Measurements from ENCODE around the gene DDX60. TPM values are rescaled to one million over a fixed set of nuclear protein-coding genes. Genes with fewer than 3 reads are reported as not detected.

DDX60 gene, protein sequence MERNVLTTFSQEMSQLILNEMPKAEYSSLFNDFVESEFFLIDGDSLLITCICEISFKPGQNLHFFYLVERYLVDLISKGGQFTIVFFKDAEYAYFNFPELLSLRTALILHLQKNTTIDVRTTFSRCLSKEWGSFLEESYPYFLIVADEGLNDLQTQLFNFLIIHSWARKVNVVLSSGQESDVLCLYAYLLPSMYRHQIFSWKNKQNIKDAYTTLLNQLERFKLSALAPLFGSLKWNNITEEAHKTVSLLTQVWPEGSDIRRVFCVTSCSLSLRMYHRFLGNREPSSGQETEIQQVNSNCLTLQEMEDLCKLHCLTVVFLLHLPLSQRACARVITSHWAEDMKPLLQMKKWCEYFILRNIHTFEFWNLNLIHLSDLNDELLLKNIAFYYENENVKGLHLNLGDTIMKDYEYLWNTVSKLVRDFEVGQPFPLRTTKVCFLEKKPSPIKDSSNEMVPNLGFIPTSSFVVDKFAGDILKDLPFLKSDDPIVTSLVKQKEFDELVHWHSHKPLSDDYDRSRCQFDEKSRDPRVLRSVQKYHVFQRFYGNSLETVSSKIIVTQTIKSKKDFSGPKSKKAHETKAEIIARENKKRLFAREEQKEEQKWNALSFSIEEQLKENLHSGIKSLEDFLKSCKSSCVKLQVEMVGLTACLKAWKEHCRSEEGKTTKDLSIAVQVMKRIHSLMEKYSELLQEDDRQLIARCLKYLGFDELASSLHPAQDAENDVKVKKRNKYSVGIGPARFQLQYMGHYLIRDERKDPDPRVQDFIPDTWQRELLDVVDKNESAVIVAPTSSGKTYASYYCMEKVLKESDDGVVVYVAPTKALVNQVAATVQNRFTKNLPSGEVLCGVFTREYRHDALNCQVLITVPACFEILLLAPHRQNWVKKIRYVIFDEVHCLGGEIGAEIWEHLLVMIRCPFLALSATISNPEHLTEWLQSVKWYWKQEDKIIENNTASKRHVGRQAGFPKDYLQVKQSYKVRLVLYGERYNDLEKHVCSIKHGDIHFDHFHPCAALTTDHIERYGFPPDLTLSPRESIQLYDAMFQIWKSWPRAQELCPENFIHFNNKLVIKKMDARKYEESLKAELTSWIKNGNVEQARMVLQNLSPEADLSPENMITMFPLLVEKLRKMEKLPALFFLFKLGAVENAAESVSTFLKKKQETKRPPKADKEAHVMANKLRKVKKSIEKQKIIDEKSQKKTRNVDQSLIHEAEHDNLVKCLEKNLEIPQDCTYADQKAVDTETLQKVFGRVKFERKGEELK (N-terminal part only)
- polyA plus RNA-seq (2013), result 0.67 and 0.78 TPM in 2 replicates

DNA sequence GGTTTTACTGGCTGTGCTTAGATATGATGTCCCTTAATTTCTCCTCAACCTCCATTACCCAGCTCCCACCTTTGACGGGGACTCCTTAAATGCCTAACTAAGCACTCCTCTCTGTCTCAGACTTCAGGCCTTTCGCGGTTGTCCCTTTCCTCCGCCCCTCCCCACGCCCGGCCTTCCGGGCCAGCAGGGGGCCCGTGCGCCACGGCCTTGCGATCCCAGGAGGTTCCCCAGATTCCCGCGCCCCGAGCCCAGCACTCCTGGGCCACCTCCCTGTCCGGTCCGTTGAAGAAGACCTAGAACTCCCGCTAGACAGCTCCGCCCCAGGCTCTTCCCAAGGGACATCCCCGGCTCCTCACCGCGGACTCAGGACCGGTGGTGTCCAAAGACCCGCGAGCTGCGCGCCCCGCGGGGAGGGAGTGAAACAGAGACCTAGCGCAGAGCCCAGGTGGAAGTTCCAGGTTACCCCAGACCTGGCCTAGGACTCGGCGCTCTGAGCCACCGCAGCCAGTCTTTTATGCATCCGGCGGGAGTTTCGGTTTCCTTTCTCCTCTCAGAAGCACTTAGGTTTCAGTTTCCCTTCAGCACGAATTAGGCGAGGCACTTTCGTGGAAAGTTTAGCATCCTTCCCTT lies at the start of gene DDX60:
Gene DDX60, minus strand, starts transcription at position 487 of the 630 bp plus-strand sequence. CDS start 7,493 bp downstream, outside the sequence.
- peak within 1 kb of the TSS; percentile 66 for H4K91ac ChIP-seq (ENCODE audit: low read depth, low read length)
- peak within 1 kb of the TSS; percentile 59 for H2BK120ac ChIP-seq (ENCODE audit: insufficient read depth, low read length, poor library complexity)
- peak within 1 kb of the TSS; percentile 38 for H3K14ac ChIP-seq (ENCODE audit: low read length)
- H3K18ac ChIP-seq (ENCODE audit: low read length), result peak within 1 kb of the TSS; percentile 49
- peak within 1 kb of the TSS; percentile 46 for H2BK12ac ChIP-seq (ENCODE audit: low read length)
- H3K9ac ChIP-seq (ENCODE audit: low read length), result peak within 1 kb of the TSS; percentile 82
- H2AFZ ChIP-seq (ENCODE audit: insufficient read depth, low read length, poor library complexity), result peak within 1 kb of the TSS; percentile 80
- no peak within 1 kb of the TSS for H3K23ac ChIP-seq (ENCODE audit: low read length)
- peak within 1 kb of the TSS; percentile 76 for H4K12ac ChIP-seq (ENCODE audit: low read depth, low read length)
- no peak within 1 kb of the TSS for H2BK5ac ChIP-seq (ENCODE audit: low read depth, low read length, poor library complexity)
- H3K79me2 ChIP-seq (ENCODE audit: control insufficient read depth, insufficient read depth, low read length, poor library complexity), result peaks cover 3% of the 10 kb centered on the region
- peak within 1 kb of the TSS; percentile 97 for H3K4me2 ChIP-seq (ENCODE audit: low read length)
- H3K9me3 ChIP-seq (ENCODE audit: insufficient read depth, low read depth, low read length), result no peaks in the 10 kb centered on the region
- H3K27ac ChIP-seq (ENCODE audit: low read depth, low read length), result no peak within 1 kb of the TSS
- peaks cover 4% of the 10 kb centered on the region for H3K79me1 ChIP-seq (ENCODE audit: low read length)
- no peaks in the 10 kb centered on the region for H3K27me3 ChIP-seq (ENCODE audit: insufficient read depth, low read length)
- peak within 1 kb of the TSS; percentile 73 for H3K4me3 ChIP-seq (ENCODE audit: low read depth, low read length)
- no peaks in the 10 kb centered on the region for H3K36me3 ChIP-seq (ENCODE audit: control insufficient read depth in 1 of 2, insufficient read depth in 2 of 2, low read length in 2 of 2)
- H4K8ac ChIP-seq (ENCODE audit: low read depth, low read length), result peak within 1 kb of the TSS; percentile 90
- no peak within 1 kb of the TSS for H2AK5ac ChIP-seq (ENCODE audit: low read length)
- peak within 1 kb of the TSS; percentile 19 for H3K4ac ChIP-seq (ENCODE audit: low read depth, low read length)
- H3K4me1 ChIP-seq (ENCODE audit: control insufficient read depth in 1 of 2, insufficient read depth in 2 of 2, low read length in 2 of 2), result no peaks in the 10 kb centered on the region
- no CpG with 5 or more reads among the region's 38 CpGs for WGBS (ENCODE audit: extremely low coverage, insufficient coverage, insufficient read length)
- peak; percentile 75 to 84 for DNase-seq

DNA sequence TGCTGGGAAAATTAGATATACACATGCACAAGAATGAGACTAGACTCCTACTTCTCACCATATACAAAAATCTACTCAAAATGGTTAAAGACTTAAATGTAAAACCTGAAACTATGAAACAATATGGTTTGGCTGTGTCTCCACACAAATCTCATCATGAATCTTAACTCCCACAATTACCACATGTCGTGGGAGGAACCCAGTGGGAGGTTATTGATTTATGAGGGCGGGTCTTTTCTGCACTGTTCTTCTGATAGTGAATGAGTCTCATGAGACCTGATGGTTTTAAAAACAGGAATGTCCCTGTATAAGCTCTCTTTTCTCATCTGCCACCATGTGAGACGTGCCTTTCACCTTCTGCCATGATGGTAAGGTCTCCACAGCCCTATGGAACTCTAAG lies 48.5 kb upstream of the DDX60 start:
- Histone ChIP-seq H2BK120ac (ENCODE audit: insufficient read depth, low read length, poor library complexity) (no peak overlapping the region), H2AFZ (ENCODE audit: insufficient read depth, low read length, poor library complexity) (no peak overlapping the region), H3K79me2 (ENCODE audit: control insufficient read depth, insufficient read depth, low read length, poor library complexity) (no peaks in the 10 kb centered on the region), H3K9ac (ENCODE audit: low read length) (no peak overlapping the region), H4K8ac (ENCODE audit: low read depth, low read length) (no peak overlapping the region), H2AK5ac (ENCODE audit: low read length) (no peak overlapping the region), H3K27ac (ENCODE audit: low read depth, low read length) (no peak overlapping the region), H3K23ac (ENCODE audit: low read length) (no peak overlapping the region), H3K27me3 (ENCODE audit: insufficient read depth, low read length) (no peaks in the 10 kb centered on the region), H3K9me3 (ENCODE audit: insufficient read depth, low read depth, low read length) (no peaks in the 10 kb centered on the region), H3K4ac (ENCODE audit: low read depth, low read length) (no peak overlapping the region), H3K79me1 (ENCODE audit: low read length) (no peaks in the 10 kb centered on the region), H3K4me3 (ENCODE audit: low read depth, low read length) (no peak overlapping the region), H4K91ac (ENCODE audit: low read depth, low read length) (no peak overlapping the region), H3K4me1 (ENCODE audit: control insufficient read depth in 1 of 2, insufficient read depth in 2 of 2, low read length in 2 of 2) (no peaks in the 10 kb centered on the region), H3K36me3 (ENCODE audit: control insufficient read depth in 1 of 2, insufficient read depth in 2 of 2, low read length in 2 of 2) (no peaks in the 10 kb centered on the region), H3K4me2 (ENCODE audit: low read length) (no peak overlapping the region), H4K12ac (ENCODE audit: low read depth, low read length) (no peak overlapping the region), H2BK5ac (ENCODE audit: low read depth, low read length, poor library complexity) (no peak overlapping the region), H3K18ac (ENCODE audit: low read length) (no peak overlapping the region), H2BK12ac (ENCODE audit: low read length) (no peak overlapping the region), H3K14ac (ENCODE audit: low read length) (no peak overlapping the region)
- DNase-seq, result no peak
- no CpG with 5 or more reads among the region's 3 CpGs for WGBS (ENCODE audit: extremely low coverage, insufficient coverage, insufficient read length)

DNA sequence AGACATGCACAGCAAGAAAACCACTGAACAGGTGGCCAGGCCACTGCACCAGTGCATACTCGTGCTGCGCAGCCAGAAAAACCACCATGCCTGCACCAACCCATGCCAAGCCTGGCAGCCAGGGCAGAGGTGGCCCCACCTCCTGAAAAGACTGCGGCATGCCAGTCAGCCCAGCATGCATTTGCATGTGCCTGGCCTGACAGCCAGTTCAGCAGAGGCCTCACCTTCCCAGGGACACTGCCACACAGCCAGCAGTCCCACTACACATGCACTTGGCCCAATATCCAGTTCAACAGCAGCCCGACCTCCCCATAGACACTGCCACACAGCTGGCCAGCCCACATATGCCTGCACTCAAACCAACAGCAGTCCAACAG lies 43.5 kb upstream of the DDX60 start:
- Histone ChIP-seq H3K4me3 (ENCODE audit: low read depth, low read length) (no peak overlapping the region), H2BK12ac (ENCODE audit: low read length) (no peak overlapping the region), H3K4me1 (ENCODE audit: control insufficient read depth in 1 of 2, insufficient read depth in 2 of 2, low read length in 2 of 2) (no peaks in the 10 kb centered on the region), H3K27ac (ENCODE audit: low read depth, low read length) (no peak overlapping the region), H3K36me3 (ENCODE audit: control insufficient read depth in 1 of 2, insufficient read depth in 2 of 2, low read length in 2 of 2) (no peaks in the 10 kb centered on the region), H3K9me3 (ENCODE audit: insufficient read depth, low read depth, low read length) (no peaks in the 10 kb centered on the region), H2AFZ (ENCODE audit: insufficient read depth, low read length, poor library complexity) (no peak overlapping the region), H3K23ac (ENCODE audit: low read length) (no peak overlapping the region), H3K27me3 (ENCODE audit: insufficient read depth, low read length) (no peaks in the 10 kb centered on the region), H3K18ac (ENCODE audit: low read length) (no peak overlapping the region), H4K8ac (ENCODE audit: low read depth, low read length) (no peak overlapping the region), H2BK120ac (ENCODE audit: insufficient read depth, low read length, poor library complexity) (no peak overlapping the region), H2BK5ac (ENCODE audit: low read depth, low read length, poor library complexity) (no peak overlapping the region), H4K12ac (ENCODE audit: low read depth, low read length) (no peak overlapping the region), H4K91ac (ENCODE audit: low read depth, low read length) (no peak overlapping the region), H3K79me1 (ENCODE audit: low read length) (no peaks in the 10 kb centered on the region), H3K4ac (ENCODE audit: low read depth, low read length) (no peak overlapping the region), H2AK5ac (ENCODE audit: low read length) (no peak overlapping the region), H3K4me2 (ENCODE audit: low read length) (no peak overlapping the region), H3K14ac (ENCODE audit: low read length) (no peak overlapping the region), H3K79me2 (ENCODE audit: control insufficient read depth, insufficient read depth, low read length, poor library complexity) (no peaks in the 10 kb centered on the region), H3K9ac (ENCODE audit: low read length) (no peak overlapping the region)
- DNase-seq, result no peak
- WGBS (ENCODE audit: extremely low coverage, insufficient coverage, insufficient read length), result no CpG with 5 or more reads among the region's 4 CpGs

Measured in trophoblast cell (in vitro differentiated cells and primary cell).